ENCODE measurements around the gene RSBN1L. TPM values are rescaled to one million over a fixed set of nuclear protein-coding genes. Genes with fewer than 3 reads are reported as not detected.

RSBN1L gene
- polyA plus RNA-seq, 1 donor from 2014 or later, result 24.7 TPM

DNA sequence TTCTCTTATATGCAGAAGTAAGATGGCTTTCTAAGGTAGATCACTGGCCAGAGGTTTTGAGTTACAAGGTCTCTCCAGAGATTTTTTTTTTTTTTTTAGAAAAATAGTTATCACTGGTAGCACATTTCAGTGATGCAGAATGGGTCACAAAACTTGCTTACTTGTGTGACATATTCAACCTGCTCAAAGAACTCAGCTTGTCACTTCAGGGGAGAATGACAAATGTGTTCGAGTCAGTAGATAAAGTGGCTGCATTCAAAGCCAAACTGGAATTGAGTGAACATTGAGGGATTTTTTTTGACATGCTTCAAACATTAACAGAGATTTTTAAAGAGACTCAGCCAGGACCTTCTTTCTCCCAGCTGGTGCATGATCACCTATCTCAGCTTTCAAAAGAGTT is 135.7 kb downstream of the RSBN1L start:
- Histone ChIP-seq H3K4me3 (ENCODE audit: low read length) (no peak overlapping the region), H3K79me2 (replicated peaks; ENCODE audit: insufficient read depth, low read length) (no peaks in the 10 kb centered on the region), H3K9ac (ENCODE audit: low read length) (no peak overlapping the region), H3K9me2 (ENCODE audit: insufficient read depth, low read length) (no peaks in the 10 kb centered on the region), H4K20me1 (ENCODE audit: insufficient read depth) (no peaks in the 10 kb centered on the region), H3K4me2 (ENCODE audit: low read length) (no peak overlapping the region), H2AFZ (ENCODE audit: low read depth, low read length) (no peak overlapping the region), H3K36me3 (ENCODE audit: insufficient read depth, low read length) (no peaks in the 10 kb centered on the region), H3F3A (ENCODE audit: insufficient read depth, low read length, poor library complexity, severe bottlenecking) (no peaks in the 10 kb centered on the region), H3K27ac (ENCODE audit: low read length) (no peak overlapping the region), H3K27me3 (ENCODE audit: insufficient read depth, low read depth, low read length) (no peaks in the 10 kb centered on the region), H3K9me3 (ENCODE audit: low read length) (no peaks in the 10 kb centered on the region)
- TF ChIP-seq POLR2AphosphoS5 (IDR thresholded peaks at IDR 0.05), result no peak
- no peak for TF ChIP-seq SMC3 (conservative IDR thresholded peaks at IDR 0.05; ENCODE audit: poor library complexity)
- TF ChIP-seq EZH2 (IDR thresholded peaks at IDR 0.05; ENCODE audit: borderline replicate concordance, insufficient read depth, low read length, poor library complexity, severe bottlenecking), result no peak
- no peak for TF ChIP-seq RAD21 (conservative IDR thresholded peaks at IDR 0.05)
- no peak for TF ChIP-seq MXI1 (conservative IDR thresholded peaks at IDR 0.05; ENCODE audit: poor library complexity, severe bottlenecking)
- TF ChIP-seq, protein P1, sequence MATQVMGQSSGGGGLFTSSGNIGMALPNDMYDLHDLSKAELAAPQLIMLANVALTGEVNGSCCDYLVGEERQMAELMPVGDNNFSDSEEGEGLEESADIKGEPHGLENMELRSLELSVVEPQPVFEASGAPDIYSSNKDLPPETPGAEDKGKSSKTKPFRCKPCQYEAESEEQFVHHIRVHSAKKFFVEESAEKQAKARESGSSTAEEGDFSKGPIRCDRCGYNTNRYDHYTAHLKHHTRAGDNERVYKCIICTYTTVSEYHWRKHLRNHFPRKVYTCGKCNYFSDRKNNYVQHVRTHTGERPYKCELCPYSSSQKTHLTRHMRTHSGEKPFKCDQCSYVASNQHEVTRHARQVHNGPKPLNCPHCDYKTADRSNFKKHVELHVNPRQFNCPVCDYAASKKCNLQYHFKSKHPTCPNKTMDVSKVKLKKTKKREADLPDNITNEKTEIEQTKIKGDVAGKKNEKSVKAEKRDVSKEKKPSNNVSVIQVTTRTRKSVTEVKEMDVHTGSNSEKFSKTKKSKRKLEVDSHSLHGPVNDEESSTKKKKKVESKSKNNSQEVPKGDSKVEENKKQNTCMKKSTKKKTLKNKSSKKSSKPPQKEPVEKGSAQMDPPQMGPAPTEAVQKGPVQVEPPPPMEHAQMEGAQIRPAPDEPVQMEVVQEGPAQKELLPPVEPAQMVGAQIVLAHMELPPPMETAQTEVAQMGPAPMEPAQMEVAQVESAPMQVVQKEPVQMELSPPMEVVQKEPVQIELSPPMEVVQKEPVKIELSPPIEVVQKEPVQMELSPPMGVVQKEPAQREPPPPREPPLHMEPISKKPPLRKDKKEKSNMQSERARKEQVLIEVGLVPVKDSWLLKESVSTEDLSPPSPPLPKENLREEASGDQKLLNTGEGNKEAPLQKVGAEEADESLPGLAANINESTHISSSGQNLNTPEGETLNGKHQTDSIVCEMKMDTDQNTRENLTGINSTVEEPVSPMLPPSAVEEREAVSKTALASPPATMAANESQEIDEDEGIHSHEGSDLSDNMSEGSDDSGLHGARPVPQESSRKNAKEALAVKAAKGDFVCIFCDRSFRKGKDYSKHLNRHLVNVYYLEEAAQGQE (IDR thresholded peaks at IDR 0.05; ENCODE audit: borderline replicate concordance), result no peak
- TF ChIP-seq, protein P2, sequence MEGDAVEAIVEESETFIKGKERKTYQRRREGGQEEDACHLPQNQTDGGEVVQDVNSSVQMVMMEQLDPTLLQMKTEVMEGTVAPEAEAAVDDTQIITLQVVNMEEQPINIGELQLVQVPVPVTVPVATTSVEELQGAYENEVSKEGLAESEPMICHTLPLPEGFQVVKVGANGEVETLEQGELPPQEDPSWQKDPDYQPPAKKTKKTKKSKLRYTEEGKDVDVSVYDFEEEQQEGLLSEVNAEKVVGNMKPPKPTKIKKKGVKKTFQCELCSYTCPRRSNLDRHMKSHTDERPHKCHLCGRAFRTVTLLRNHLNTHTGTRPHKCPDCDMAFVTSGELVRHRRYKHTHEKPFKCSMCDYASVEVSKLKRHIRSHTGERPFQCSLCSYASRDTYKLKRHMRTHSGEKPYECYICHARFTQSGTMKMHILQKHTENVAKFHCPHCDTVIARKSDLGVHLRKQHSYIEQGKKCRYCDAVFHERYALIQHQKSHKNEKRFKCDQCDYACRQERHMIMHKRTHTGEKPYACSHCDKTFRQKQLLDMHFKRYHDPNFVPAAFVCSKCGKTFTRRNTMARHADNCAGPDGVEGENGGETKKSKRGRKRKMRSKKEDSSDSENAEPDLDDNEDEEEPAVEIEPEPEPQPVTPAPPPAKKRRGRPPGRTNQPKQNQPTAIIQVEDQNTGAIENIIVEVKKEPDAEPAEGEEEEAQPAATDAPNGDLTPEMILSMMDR (IDR thresholded peaks at IDR 0.05; ENCODE audit: poor library complexity, severe bottlenecking), result no peak
- no peak for TF ChIP-seq TAF1 (IDR thresholded peaks at IDR 0.05; ENCODE audit: low read depth)
- no peak for TF ChIP-seq EP300 (conservative IDR thresholded peaks at IDR 0.05; ENCODE audit: poor library complexity, severe bottlenecking)

Other genes starting within 250 kb of the RSBN1L start
- 38.0 and 49.5 TPM in 2 replicates for gene PTPN12, start 159.2 kb upstream of the RSBN1L start, polyA plus RNA-seq
- 29.1 and 29.3 TPM in 2 replicates for gene TMEM60, start 102.0 kb downstream of the RSBN1L start, polyA plus RNA-seq
- 32.2 and 34.4 TPM in 2 replicates for gene PHTF2, start 102.3 kb downstream of the RSBN1L start, polyA plus RNA-seq